ENCODE results near the gene PDE9A. TPM values are rescaled to one million over a fixed set of nuclear protein-coding genes. Genes with fewer than 3 reads are reported as not detected.

PDE9A gene
- total RNA-seq, 4 donors from 2014 or later = 6.9 to 13.0 (median 11.1) TPM

GRCh38 chr21:42769820-42770716, 116.6 kb downstream of the PDE9A start:
- no peak overlapping the region for H3K4me3 ChIP-seq (replicated peaks in 1 of 3)
- no peak for TF ChIP-seq CTCF (IDR thresholded peaks at IDR 0.05)
- H3K27me3 ChIP-seq = no peaks in the 10 kb centered on the region
- no peak for DNase-seq
- H3K27ac ChIP-seq = no peak overlapping the region
- no peaks in the 10 kb centered on the region for H3K4me1 ChIP-seq
- H3K36me3 ChIP-seq = peaks cover 16 to 21% of the 10 kb centered on the region in 2 donors
- no peaks in the 10 kb centered on the region for H3K9me3 ChIP-seq
- 94 to 95% methylated on average over 25 to 28 of the region's 28 CpGs for WGBS, 2 donors
- intact Hi-C loops (cut with DNase I) = no loop called here

GRCh38 chr21:42770717-42771502, 117.5 kb downstream of the PDE9A start:
- H3K36me3 ChIP-seq = peaks cover 14 to 16% of the 10 kb centered on the region in 2 donors
- intact Hi-C loops (cut with DNase I) = no loop called here
- DNase-seq = no peak
- H3K9me3 ChIP-seq = no peaks in the 10 kb centered on the region
- no peaks in the 10 kb centered on the region for H3K4me1 ChIP-seq
- no peaks in the 10 kb centered on the region for H3K27me3 ChIP-seq
- H3K4me3 ChIP-seq (replicated peaks in 1 of 3) = no peak overlapping the region
- H3K27ac ChIP-seq = no peak overlapping the region
- TF ChIP-seq CTCF (IDR thresholded peaks at IDR 0.05) = no peak
- no peak for TF ChIP-seq POLR2A (IDR thresholded peaks at IDR 0.05)
- WGBS, 2 donors = 96% methylated on average over 19 to 27 of the region's 27 CpGs

- Histone ChIP-seq H3K9me3 (no peaks in the 10 kb centered on the region), H3K4me1 (no peaks in the 10 kb centered on the region), H3K36me3 (peaks cover 14 to 16% of the 10 kb centered on the region in 2 donors), H3K4me3 (replicated peaks in 1 of 3) (no peak overlapping the region), H3K27me3 (no peaks in the 10 kb centered on the region), H3K27ac (no peak overlapping the region)
- DNase-seq = no peak
- intact Hi-C loops (cut with DNase I) = no loop called here
- no peak for TF ChIP-seq POLR2A (IDR thresholded peaks at IDR 0.05)
- no peak for TF ChIP-seq CTCF (IDR thresholded peaks at IDR 0.05)
- 95% methylated on average over 12 of the region's 12 CpGs for WGBS, 2 donors
Measured at GRCh38 chr21:42771503-42771805, 118.0 kb downstream of the PDE9A start.

GRCh38 chr21:42775123-42775522, 121.7 kb downstream of the PDE9A start:
- WGBS, 2 donors = 93 to 95% methylated on average over 12 of the region's 12 CpGs
- Histone ChIP-seq H3K36me3 (peaks cover 5 to 10% of the 10 kb centered on the region in 2 donors), H3K4me1 (peaks cover 0 to 13% of the 10 kb centered on the region in 2 donors), H3K27me3 (no peaks in the 10 kb centered on the region), H3K9me3 (no peaks in the 10 kb centered on the region), H3K4me3 (replicated peaks in 1 of 3) (no peak overlapping the region), H3K27ac (no peak overlapping the region)
- no peak for DNase-seq
- intact Hi-C loops (cut with DNase I) = no loop called here
- TF ChIP-seq POLR2A (IDR thresholded peaks at IDR 0.05) (no peak), CTCF (IDR thresholded peaks at IDR 0.05) (no peak)

GRCh38 chr21:42775891-42776290, 122.5 kb downstream of the PDE9A start:
- Histone ChIP-seq H3K4me3 (replicated peaks in 1 of 3) (no peak overlapping the region), H3K27me3 (no peaks in the 10 kb centered on the region), H3K4me1 (peaks cover 0 to 13% of the 10 kb centered on the region in 2 donors), H3K36me3 (peaks cover 2% of the 10 kb centered on the region in 2 donors), H3K9me3 (no peaks in the 10 kb centered on the region), H3K27ac (no peak overlapping the region)
- intact Hi-C loops (cut with DNase I) = no loop called here
- 88 to 96% methylated on average over 13 of the region's 13 CpGs for WGBS, 2 donors
- no peak for DNase-seq
- TF ChIP-seq CTCF (IDR thresholded peaks at IDR 0.05) (no peak), POLR2A (IDR thresholded peaks at IDR 0.05) (no peak)
